Femur (tissue), 1 donor: ENCODE results near the gene DGKG.
A peak's percentile ranks its signal among the peaks of the same experiment; 100 is the strongest.

ENCODE experiments used
- DNase-seq: peaks from one replicate; pipeline ENCODE4 v3.0.0-alpha.2; 2017

The DGKG gene

DNA sequence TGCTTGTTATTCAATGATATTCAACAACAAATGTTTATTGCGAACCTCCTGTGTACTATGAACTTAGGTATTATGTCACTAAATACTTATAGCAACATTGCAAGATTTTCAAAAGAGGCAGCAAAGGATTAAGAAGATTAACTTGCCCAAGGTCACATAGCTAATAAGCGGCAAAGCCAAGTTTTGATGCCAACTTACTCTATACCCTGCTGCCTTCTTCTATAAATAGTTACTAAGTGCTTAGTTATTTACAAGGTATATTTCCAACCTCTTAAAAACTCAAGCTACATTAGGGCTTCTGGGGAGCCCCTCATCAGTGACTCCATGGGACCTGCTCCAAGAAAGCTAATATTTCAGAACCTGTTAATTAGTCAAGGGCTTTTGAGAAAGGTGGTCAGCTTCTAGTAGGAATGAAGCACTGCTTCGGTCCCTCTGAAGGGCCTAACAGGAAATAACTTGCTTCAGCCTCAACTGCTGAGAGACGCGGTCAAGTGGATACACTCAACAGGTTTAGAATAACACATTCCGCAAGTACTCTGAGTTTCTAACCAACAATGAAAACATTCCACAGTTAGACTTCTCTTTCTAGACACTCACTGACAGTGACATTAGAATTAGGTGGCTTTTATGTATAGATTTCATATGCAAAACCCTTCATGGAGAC lies 125.5 kb downstream of the DGKG start:
- DNase-seq, result no peak

DNA sequence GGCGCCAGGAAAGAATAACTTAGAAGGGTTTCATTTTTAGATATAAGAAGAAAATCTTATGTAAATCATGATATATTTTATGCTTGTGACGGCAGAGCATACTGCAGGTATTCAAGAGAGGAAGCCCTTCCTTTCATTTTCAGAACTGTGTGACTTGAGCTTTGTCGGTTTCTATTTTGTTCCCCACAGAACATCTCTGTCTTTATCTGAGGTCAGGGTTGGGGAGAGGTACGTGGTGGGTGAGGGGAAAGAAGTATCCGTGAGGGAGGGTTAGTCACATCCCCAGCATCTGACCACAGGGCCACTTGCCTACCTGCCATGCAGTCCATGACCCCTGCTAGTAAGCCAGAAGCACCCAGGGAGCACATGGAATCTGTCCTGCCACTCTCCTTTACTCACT lies 126.5 kb downstream of the DGKG start:
- no peak for DNase-seq

DNA sequence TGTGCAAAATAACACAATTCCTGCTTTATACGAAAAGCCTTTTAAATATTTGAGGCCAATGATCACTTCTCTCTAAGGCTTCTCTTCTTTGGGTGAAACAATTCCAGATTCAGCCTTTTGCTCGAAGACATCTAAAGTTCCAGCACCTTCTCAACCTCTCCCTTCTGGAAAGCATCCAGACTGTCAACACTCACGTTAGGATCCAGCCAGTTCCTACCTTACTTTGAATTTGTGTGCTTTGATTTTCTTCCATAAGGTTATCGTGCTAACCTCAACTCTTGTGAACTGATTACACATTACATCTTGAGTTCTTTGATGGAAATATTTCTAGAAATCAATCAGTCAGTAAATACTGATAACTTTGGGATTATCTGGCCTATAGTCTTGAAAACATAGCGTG lies 127.9 kb downstream of the DGKG start:
- DNase-seq, result no peak

DNA sequence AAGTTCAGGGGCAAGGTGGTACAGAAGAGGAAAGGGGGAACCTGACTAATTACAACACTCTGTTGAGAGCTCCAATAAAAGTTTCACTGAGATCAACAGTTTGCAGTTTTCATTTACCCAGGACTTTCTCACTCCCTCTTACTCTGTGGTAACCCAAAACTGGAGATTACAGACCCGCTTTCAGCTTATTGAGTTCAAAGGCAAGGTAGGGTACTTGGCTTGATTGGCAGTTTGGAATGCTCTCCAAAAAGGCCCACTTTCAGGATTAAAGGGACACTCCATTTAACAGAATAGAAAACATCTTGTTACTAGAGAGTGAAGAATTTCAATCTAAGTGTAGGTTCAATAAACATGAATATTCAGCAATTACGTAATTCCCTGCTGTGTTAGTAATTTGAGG lies 135.6 kb downstream of the DGKG start:
- no peak for DNase-seq

DNA sequence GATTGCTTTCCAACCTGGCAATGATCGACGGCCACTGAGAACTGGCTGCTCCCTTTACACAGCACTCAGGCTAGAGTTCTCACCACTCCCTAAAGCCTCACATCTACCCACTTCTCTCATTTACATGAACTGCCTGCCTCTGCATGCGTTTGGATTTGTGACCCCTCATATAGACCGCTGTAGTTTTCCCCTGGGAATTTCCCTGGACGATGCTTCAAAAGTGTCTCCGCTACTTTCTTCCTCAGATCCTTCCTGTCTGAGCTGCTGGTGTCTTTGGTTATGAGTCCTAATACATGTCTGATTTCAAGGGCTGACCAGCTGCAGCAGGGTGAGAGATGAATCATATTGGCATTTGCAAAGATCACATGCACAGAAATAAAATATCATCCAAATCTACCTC lies 136.4 kb downstream of the DGKG start:
- DNase-seq, result no peak

DNA sequence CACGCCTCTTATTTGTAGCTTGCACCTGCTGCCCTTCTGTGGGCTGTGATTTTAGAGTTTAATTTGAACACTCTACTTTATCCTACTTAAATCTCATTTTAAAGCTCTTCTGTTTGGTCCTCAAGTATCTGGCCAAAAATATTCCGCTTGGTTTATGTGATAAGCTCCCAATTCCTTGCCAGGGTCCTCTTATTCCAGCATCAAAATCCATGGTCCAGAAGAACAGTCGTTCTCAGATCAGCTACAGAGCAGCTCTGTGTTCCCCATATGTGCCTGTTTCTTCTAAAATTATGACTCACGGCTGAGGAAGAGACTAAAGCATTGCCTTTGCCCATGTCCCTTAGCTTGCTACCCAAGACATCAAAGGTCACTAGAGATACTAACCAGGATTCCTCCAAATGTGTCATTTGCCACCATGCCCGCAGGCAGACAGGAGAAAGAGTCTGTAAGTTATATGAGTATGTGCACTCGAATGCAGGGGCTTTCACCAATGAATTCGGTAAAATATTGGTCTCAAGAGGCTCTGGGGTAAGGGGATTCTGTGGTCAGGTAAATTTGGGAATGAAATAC lies 137.9 kb downstream of the DGKG start:
- no peak for DNase-seq

DNA sequence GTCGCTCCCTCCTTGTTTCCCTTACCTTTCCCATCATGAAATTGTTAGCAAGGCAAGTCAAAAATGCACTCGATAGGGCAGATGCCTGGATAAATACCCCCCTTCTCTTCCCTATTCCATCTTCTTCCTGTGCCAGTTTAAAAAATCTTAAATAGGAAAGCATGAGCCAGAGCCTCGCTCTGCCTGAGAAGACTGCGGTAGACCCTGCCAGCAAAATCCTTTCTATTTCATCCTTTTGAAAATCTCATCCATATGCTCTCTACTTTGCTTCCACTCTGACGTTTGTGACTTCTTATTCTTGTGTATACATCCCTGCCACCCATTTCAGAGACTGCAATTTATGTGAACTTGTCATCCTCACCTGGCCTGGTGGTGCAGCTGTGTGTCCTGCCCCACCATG lies 138.6 kb downstream of the DGKG start:
- no peak for DNase-seq

DNA sequence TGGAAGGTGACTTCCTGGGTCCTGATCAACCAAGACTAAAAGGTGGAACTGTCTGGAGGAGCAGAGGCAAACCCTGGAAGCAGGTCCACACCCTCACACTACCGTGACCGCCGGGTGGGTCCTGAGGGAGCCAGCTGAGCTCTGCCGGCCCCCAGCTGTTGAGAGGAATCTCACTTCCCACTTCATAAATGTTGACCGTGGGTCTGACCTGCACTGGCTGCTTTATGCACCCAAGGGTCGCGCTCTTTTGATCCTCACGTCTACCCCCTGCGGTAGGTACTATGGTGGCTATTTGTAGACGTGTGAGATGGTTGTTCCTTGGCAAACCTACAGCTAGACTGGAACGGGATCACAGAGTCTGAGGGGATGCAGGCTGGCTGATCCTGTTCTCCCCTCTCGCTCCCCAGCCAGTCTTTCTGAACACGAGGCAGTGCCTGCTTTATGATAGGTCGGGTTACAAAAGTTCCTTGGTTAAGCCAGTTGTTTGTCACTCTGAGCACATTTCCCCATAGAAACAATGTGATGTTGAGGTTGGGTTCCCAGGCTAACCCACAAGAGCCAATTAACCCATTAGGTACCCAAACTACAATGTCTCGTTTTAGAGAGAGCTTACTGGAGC lies 140.2 kb downstream of the DGKG start:
- DNase-seq, result peak; percentile 56

DNA sequence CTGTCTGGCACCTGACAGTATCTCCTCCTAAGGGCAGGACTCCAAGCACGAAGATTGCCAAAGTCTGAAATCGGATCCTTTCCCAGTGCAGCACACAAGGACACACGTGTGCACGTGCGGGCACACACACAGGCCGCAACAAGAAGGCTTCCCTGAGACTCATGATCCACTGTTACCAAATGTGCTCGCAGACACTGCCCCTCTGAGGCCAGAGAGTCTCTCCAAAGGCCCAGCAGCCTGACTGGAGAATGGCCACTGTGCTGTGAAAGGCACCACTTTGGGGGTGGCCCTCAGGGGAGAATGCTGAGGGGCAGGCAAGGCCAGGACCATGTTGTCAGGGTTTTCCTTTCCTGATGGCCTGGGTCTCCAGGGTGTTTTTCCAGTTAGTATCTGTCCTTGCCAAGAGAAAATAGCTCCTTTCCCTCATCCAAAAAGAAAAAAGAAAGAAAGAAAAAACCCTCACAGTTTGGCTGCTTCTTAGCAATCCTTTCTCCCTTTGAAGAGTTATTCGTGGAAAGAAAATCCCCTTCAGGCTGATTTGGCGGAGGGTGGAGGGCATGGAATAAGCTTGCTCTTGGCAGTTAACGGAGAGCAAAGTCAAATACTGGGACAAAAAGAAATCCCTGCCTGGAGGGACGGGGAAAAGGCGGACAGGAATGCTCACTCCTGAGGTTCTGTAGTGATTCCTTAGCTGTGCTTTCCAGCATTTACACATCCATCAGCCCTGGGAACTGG lies 141.0 kb downstream of the DGKG start:
- DNase-seq, result peak; percentile 71

DNA sequence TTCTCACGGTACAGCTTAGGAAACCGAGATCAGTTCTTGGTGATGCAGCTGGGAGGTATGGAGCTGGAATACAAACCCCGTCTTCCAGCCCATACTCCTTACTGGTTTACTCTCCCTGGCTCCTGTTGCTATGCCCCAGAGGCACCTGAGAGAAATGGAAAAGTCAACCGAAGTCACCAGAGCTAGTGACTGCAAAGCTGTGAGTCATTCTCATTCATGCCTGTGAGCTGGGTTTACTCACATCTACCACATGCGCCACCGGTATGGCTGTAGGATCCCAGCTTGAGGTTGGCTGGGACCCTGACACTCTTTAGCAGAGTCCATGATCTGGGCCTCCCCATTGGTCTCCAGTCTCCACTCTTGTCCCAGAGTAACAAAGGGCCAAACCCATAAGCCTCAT lies 141.7 kb downstream of the DGKG start:
- no peak for DNase-seq

DNA sequence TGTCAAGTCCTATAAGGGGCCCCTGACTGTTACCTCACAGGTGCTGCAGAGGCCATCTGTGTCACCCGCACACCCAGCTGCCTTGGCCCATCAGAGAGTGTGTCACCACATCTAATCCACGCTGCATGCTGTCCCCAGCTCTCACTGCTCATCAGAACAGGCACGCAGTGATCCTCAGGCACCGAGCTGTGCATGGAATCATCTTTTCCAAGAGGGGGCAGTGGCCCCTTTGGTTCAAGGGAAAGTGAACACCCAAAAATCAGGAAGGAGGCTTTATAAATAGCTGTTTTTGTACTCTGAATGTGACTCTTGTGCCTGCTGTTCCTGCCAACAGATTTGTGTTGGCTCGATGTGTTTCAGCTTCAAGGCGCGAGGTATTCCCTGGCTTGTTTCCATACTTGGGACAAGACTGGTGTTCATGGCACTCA lies 142.8 kb downstream of the DGKG start:
- peak; percentile 82 for DNase-seq

DNA sequence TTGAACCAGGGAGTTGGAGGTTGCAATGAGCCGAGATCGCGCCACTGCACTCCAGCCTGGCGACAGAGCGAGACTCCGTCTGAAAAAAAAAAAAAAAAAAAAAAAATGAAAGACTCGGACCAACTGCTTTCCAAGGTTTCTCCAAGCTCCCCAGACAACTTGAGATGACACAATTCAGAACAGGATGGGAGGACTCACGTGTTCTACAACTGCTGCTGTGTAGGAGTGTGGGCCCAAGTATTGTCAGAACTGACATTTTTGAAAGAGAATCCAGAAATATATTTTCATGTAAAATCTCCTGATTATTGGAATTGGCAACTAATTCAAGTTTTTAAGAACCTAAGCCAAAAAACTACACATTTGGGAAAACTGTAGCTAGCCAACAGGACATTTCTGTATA lies 143.6 kb downstream of the DGKG start:
- DNase-seq, result no peak

DNA sequence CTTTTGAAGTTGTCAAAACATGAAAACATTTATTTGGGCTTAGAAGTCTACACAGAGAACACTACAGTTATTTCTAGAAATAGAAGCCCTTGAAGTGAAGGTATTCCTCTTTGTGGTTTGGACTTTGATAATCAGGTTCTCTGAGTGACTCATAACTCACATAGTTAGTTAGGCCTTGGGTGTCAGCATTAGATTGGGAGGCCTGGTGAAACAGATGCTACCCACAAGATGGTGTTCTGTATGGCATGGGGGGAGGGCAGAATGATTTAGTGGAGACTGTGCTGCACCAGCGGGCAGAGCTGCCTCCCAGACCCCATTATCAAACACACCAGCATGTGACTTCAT lies 144.2 kb downstream of the DGKG start:
- DNase-seq, result no peak

DNA sequence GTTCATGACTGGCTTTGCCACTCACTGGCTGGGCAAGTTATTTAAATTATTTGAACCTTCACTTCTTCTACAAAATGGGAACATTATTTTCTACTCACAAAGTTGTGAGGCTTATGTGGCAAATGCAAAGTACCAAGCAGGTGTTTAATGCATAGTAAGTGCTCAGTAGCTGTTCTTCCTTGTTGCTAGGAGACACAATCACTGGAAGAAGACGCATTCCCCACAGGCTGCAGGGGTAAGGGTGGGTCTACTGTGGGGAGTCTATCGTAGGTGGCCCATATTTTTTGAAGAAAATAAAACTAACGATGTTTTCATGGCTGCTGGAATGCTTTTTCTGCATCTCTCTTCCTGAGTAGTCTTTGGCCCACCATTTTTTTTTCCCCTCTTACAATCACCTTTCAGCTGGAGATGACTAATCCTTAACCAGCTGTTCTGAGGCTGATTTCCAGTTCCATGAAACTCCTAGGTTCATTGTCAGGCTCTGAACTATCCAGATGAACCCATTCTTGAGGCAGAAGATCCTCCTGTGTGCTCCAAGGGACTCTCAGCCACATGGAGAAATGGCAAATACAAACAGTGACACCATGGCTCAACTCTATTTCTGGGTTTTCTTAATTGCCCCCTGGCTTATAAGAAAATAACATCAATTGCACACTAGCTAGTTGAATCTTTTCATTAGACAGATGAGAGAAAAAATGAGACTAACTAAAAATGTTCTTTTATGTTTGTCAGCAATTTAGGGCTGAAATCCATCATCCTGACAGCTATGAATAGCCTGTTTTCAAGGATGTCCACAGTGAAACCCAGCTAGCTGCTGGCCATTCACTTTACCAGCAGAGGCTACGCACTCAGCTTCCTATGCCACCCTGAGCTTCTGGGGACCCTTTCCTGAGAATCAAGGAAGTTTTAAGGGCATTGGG lies 144.9 kb downstream of the DGKG start:
- no peak for DNase-seq

DNA sequence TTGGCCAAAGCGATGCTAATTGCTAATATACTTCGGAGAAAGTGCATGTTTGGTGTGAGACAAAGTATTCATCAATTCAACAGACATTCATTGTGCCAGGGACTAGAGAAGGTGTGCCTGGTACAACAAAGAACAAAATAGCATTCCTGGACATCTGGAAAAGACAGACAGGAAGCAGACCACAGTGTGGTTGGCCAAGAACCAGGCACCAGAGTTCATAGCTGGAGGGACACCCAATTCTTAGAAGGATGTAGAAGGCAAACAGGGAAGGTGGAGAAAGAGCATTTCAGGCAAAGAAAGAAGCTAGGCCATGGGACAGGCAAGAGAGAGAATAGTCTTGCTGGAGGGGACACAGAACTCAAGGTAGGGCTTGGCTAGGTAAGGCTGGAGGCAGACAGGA lies 147.4 kb downstream of the DGKG start:
- DNase-seq, result no peak

DNA sequence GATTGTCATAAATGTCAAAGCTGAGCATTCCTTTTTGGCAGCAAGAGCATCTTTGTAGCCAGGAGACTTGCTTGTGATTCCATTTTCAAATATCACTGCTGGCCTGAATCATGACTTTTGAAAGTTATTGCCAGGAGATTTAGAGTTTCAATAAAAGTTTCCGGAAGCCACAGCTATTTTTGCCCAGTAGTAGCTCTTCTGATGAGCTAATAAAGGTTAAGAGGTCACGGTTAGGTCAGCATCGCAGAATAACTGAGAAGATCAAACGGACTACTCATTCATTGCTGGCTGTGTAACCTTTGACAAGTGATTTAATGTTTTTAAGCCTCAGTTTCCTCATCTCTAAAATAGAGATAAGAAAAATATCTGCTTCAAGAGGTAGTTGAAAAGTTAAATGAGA lies 148.1 kb downstream of the DGKG start:
- DNase-seq, result no peak

DNA sequence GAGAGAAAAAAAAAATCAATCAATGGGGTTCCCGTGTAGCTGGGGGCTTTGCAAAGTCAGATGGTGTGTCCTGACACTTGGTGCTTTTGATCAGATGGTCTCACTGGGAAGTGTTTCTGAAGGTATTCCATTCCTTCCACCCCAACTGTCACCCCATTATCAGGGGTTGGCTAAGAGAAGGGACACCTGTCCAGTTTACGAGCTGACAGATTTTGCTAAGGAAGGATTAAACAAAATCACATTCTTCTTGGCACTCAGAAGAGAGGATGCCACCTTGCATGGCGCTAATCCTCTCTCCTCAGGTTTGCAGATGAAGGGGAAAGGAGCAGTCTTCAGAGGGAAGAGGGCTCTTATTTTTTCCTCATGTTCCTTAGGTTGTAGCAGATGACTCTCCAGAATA lies 149.4 kb downstream of the DGKG start:
- DNase-seq, result no peak

DNA sequence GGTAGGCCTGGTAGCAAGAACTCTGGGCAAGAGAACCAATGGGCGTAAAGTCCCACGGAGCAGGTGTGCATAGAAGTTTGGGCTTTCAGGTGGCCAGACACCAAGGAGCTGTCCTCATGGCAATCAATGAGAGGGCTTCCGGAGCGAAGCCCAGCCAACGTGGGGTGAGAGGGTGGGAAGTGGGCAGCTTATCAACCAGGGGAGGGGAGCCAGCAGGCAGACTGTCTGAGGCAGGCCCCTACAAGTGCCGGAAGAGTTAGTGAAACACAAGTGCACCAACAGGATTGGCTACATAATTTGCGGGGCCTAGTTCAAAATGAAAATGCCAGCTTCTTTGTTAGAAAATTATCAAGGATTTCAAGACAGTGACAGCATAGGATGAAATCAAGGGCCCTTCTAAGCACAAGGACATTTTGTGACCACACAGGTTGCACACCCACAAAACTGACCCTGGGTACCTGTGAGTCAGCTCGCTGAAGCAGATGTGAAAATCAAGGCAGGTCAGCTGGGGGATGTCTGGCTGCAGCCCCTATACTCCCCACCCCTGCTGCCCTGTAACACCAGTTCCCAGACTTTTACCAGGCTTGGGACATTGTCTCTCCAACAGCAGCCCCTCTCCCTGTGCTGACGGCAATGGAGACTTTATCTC lies 151.1 kb downstream of the DGKG start:
- DNase-seq, result no peak

DNA sequence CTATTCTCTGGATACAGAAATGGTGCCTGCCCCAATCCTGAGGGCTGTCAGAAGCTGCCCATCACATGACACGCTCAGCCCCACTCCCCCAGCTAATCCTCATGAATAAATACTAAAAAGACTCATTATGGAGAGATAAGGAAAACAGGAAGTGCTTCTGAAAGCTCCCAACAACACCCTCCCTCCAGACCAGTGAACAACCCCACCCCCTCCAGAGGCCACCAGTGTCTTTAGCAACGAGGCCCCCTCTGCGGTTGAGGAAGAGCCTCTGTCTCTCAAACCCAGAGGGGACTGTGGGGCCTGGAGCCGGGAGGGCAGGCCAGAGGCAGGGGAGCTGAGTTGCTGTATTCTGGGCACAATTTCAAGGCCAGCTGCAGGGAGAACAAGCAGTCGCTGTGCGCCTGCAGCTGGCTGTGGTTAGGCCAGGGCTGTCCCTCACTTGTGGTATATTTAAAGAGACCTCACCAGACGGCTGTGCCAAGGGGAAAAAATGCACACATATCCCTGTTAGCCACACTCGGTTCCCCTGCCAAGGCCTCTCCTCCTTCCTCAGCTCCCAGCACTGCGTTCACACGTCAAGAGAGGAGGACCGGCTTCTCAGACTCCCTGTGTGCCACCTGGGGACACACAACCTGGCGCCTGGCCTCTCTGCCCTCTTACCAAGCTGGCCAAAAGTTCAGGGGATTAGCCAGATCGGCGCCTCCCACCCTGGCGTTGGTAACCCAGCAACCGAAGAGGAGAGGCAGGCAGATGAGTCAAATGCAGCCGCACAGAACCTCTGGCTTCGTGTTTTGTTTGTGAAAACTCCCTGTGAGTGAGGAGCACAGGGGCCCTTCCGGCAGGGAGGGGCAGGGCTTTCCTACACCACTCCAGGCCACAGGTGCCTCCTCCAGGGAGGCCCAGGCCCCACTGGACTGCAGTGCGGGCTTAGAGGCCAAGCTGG lies 152.0 kb downstream of the DGKG start:
- peak; percentile 92 for DNase-seq

DNA sequence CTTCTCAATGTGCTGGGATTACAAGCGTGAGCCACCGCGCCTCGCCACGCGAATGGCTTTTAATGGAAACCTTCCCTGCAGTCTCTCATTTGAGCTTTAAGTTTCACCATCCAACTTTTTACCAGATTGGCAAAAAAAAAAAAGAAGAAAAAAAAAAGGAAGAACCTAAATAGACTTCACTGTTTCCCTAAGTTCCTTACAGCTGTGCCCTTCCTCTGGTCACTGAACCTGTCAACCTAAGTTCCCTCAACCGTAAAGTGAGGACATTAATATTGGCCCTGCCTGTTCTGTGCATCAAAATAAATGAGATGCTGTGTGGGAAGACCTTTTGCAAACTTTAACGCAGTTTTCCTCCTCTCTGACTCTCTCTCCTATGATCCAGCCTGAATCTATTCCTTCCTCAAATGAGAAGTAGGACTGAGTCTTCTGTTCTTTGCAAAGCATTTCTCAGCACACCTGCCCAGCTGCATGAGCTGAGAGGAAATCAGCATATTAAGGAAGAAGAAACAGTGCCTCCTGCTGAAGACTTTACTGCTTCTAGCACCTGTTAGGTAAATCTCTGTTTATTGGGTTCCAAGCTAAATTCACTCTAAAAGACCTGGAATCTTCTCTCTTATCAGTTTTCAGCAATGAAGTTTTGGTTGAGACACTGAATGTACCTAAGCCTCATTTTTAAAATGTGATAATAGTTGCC lies 153.6 kb downstream of the DGKG start:
- DNase-seq, result no peak

DNA sequence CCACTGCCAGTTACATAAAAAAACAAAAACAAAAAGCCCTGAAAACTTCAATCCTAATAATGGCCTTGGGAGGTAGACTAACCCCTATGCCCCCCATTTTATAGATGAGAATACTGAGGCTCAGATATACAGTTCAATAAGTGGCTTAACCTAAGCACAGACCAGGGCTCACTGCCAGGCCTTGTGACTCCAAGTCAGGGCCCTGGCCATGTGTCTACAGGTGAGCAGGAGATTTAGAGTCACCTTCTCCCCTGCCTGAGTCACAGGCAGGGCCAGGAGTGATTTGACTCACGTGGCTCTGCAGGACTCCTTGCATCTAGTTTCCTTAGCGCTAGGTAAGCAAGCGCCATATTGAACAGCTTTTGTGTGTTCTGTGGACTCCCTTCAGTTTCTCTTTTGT lies 154.5 kb downstream of the DGKG start:
- DNase-seq, result no peak
